K562 (cell line): ENCODE data around the gene FOXO3. TPM values are rescaled to one million over a fixed set of nuclear protein-coding genes. Genes with fewer than 3 reads are reported as not detected.

Experiments used
- ATAC-seq: fragments of 200-7000 bp; cut with Tn5 transposase; 3 replicates; pipeline ENCODE4 v1.9.1; 2020; ENCODE audit warnings: moderate library complexity
- BruUV-seq: library from RNA; stranded (reverse); fragments of 400-500 nt; replicated peaks from 2 replicates; lab custom pipeline; 2021; lab: Mats Ljungman, UMichigan
- CTCF ChIA-PET: fragments of 300-600 bp; formaldehyde crosslinking; extraction: SDS; loops from one replicate; lab custom pipeline; 2021; ENCODE audit warnings: low intra/inter-chr PET ratio; lab: Yijun Ruan, JAX
- POLR2A ChIA-PET: fragments of 300-600, 350-650 bp; sonication (Branson Sonifier 250); formaldehyde crosslinking; extraction: SDS; loops from one replicate; lab custom pipeline; 2021; ENCODE audit warnings: antibody characterized with exemption, inconsistent platforms; lab: Yijun Ruan, JAX
- DNase-seq, 4 experiments: peaks; one replicate each; pipeline versions ENCODE4 v3.0.0 to v3.0.0-alpha.2; 2011 to 2018; ENCODE audit warnings: low spot score in 3 of 4, mixed read lengths in 3 of 4; ENCODE audit errors: extremely low read depth in 1 of 4
- FAIRE-seq: peaks from 2 replicates; lab custom pipeline; 2011; peaks lifted over from hg19 to GRCh38; lab: Jason Lieb, UNC
- H2AFZ ChIP-seq: 2 replicates; pipeline ENCODE4 v1.6.0; 2011; ENCODE audit warnings: low read depth, low read length, control low read depth, inconsistent platforms
- H3K27ac ChIP-seq: fragments of 200-600 bp; 3 replicates; pipeline ENCODE4 v1.8.0; 2011; ENCODE audit warnings: low read depth, mild to moderate bottlenecking, control low read depth, inconsistent platforms, low read length, moderate library complexity, mixed read lengths; ENCODE audit errors: extremely low read depth
- H3K27me3 ChIP-seq, 2 experiments: fragments of 300-600 bp in 1 of 2; 2 replicates in 1 of 2; 3 replicates in 1 of 2; pipeline versions ENCODE4 v1.6.0 to v1.8.0; 2011; ENCODE audit warnings: inconsistent platforms in 2 of 2, low read length in 2 of 2, mild to moderate bottlenecking in 1 of 2, mixed read lengths in 1 of 2, moderate library complexity in 1 of 2; ENCODE audit not compliant: control insufficient read depth in 2 of 2, insufficient read depth in 2 of 2
- H3K36me3 ChIP-seq: fragments of 300-600 bp; 3 replicates; pipeline ENCODE4 v1.8.0; 2011; ENCODE audit warnings: mild to moderate bottlenecking, low read length, inconsistent platforms; ENCODE audit not compliant: control insufficient read depth, insufficient read depth
- H3K4me1 ChIP-seq, 2 experiments: fragments of 200-600 bp in 1 of 2; replicated peaks in 1 of 2; 2 replicates in 1 of 2; 3 replicates in 1 of 2; pipeline versions ENCODE4 v1.5.1 to v1.8.0; 2011; ENCODE audit warnings: inconsistent platforms in 2 of 2, low read length in 2 of 2, mild to moderate bottlenecking in 1 of 2, mixed read lengths in 1 of 2, moderate library complexity in 1 of 2; ENCODE audit not compliant: control insufficient read depth in 2 of 2, insufficient read depth in 2 of 2
- H3K4me2 ChIP-seq: 2 replicates; pipeline ENCODE4 v1.6.1; 2011; ENCODE audit warnings: low read length, control low read depth, inconsistent platforms, mixed read lengths; ENCODE audit not compliant: insufficient read depth
- H3K4me3 ChIP-seq: fragments of 200-600 bp; sonication (generic), shearing (Covaris generic); 2 replicates; pipeline ENCODE4 v1.5.1; 2016; ENCODE audit warnings: control low read depth, inconsistent platforms
- H3K79me2 ChIP-seq: fragments of 200-600 bp; 3 replicates; pipeline ENCODE4 v1.8.0; 2011; ENCODE audit warnings: low read length, inconsistent platforms; ENCODE audit not compliant: control insufficient read depth, insufficient read depth
- H3K9ac ChIP-seq, 2 experiments: 2 replicates each; pipeline versions ENCODE4 v1.6.0 to v1.6.1; 2011; ENCODE audit warnings: low read depth in 2 of 2, low read length in 2 of 2, control low read depth in 1 of 2, inconsistent platforms in 1 of 2, mild to moderate bottlenecking in 1 of 2, mixed read lengths in 1 of 2; ENCODE audit not compliant: insufficient read depth in 1 of 2
- H3K9me1 ChIP-seq: one replicate; pipeline ENCODE4 v1.6.0; 2011; ENCODE audit warnings: inconsistent platforms, mild to moderate bottlenecking, low read length, moderate library complexity; ENCODE audit not compliant: control insufficient read depth, insufficient read depth
- H3K9me3 ChIP-seq: replicated peaks from 2 replicates; pipeline ENCODE4 v1.5.1; 2011; ENCODE audit warnings: low read depth, low read length, inconsistent platforms; ENCODE audit not compliant: control insufficient read depth, insufficient read depth
- H4K20me1 ChIP-seq: replicated peaks from 2 replicates; pipeline ENCODE4 v1.6.1; 2011; ENCODE audit warnings: low read length, inconsistent platforms, mixed read lengths; ENCODE audit not compliant: control insufficient read depth, insufficient read depth
- IRF2 ChIP-seq: sonication (generic); formaldehyde crosslinking; IDR thresholded peaks from 2 replicates; pipeline ENCODE4 v1.8.1; 2022; ENCODE audit warnings: mild to moderate bottlenecking, missing genetic modification reagents
- POU5F1 ChIP-seq: fragments of 150-350 bp; IDR thresholded peaks from 2 replicates; pipeline ENCODE4 v1.6.1; 2014; ENCODE audit warnings: borderline replicate concordance, low read length, low read depth, mild to moderate bottlenecking; ENCODE audit not compliant: partially characterized antibody
- RBM39 ChIP-seq: fragments of 200-400 bp; formaldehyde crosslinking; optimal IDR thresholded peaks from 2 replicates; pipeline ENCODE3; 2018; ENCODE audit warnings: low read depth, low read length
- SNRNP70 ChIP-seq: fragments of 200-400 bp; formaldehyde crosslinking; optimal IDR thresholded peaks from 2 replicates; pipeline ENCODE3; 2017; ENCODE audit warnings: low read depth, low read length
- SP2 ChIP-seq: IDR thresholded peaks from 2 replicates; pipeline ENCODE4 v1.6.1; 2011; ENCODE audit warnings: mild to moderate bottlenecking, low read depth, low read length, moderate library complexity; ENCODE audit not compliant: poor library complexity, severe bottlenecking; ENCODE audit errors: extremely low read depth
- TSC22D4 ChIP-seq: fragments of 450-650 bp; IDR thresholded peaks from 2 replicates; pipeline ENCODE4 v1.6.1; 2016; ENCODE audit warnings: missing genetic modification characterization, missing biosample characterization, control low read depth
- WGBS: fragments of 100-300 bp; shearing (Covaris generic); methylation state at CpG from one replicate; pipeline ENCODE4 v1.1.6; 2016; ENCODE audit warnings: low coverage, mixed read lengths; ENCODE audit not compliant: insufficient coverage; ENCODE audit errors: missing lambda C conversion rate; 5-methylcytosine and 5-hydroxymethylcytosine counted together
- in situ Hi-C: fragments of 300-500 bp; cut with MboI; formaldehyde crosslinking; loops from 4 replicates; pipeline ENCODE4 v1.15.0; 2018; ENCODE audit warnings: inconsistent platforms, mixed read lengths
- intact Hi-C: fragments of 100-400 bp; cut with micrococcal nuclease; formaldehyde crosslinking; loops from 2 replicates; pipeline ENCODE4 v1.14.2; 2022
- polyA plus RNA-seq, 8 experiments: library from polyadenylated mRNA; depleted of rRNA in 4 of 8; stranded (reverse) in 5 of 8; unstranded in 3 of 8; fragments of >200 nt; fragmentation: Nextera tagmentation in 2 of 8; fragmentation: Illumina TruSeq in 1 of 8; extraction: Ambion mirVana in 2 of 8; extraction: Trizol in 1 of 8; gene quantifications; 2 replicates each; pipeline versions ENCODE4 v1.2.1 to v1.2.3, GENCODE V29; 2011 to 2014; ENCODE audit warnings: inconsistent platforms in 1 of 8, missing spikeins in 1 of 8
- total RNA-seq, 7 experiments: library from RNA; depleted of rRNA in 6 of 7; stranded (reverse); fragments of >200 nt in 6 of 7; fragmentation: Illumina TruSeq in 2 of 7; extraction: Trizol in 2 of 7; gene quantifications; 2 replicates each; pipeline versions ENCODE4 v1.2.1 to v1.2.3, GENCODE V29; 2011 to 2021; ENCODE audit warnings: low replicate concordance in 1 of 7

Gene FOXO3
- total and polyA plus RNA-seq, 9 of the 15 experiments (the other 6 are each of a cell fraction or from before 2014, with no cell fraction given): 3.0 to 14.6 (median 6.0) TPM

DNA sequence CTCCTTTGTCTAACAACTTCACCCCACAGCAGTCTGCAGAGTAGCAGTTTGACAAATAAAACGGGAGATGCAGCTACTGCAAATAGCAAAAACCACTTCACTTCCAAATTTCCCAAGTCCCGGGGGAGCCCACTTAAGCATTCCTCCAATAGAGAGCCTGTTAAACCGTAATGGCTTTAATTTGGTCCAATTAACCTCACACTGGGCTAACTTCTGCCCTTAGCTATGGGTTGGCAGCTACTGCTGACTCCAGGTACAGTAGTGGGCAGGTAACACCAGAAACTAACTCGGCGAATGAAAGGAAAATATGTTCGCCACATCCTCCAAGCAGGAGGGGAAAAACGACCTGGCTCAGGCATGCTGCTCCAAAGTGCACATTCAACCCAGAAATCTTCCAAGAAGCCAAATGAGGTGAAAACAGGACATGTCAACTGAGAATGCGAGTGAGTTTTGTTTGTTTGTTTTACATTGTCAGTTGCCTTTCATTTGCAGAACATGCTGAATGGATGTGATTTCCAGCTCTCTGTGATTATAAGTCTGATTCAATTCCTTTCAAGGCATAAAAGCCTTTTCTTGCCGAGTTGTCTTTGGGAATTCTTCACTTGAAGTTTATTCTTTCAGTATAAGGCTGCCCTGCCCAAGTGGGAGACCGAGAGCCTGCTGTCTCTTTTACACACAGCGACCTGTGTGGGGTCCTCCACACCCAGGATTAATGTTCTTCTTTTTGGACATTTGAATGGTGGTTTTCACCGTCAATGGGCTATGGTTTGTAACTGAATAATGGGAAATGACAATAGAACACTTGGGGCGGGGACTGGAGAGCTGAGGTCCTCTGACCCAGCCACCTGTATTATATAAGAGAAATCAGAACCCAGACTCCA lies 170.2 kb downstream of the FOXO3 start:
- Histone ChIP-seq H2AFZ (no peak overlapping the region), H3K79me2 (no peaks in the 10 kb centered on the region), H3K4me1 (peaks cover 1 to 3% of the 10 kb centered on the region in 2 experiments; a peak in 3 of 5 replicates), H3K9me1 (no peaks in the 10 kb centered on the region), H3K4me3 (no peak overlapping the region), H3K27ac (no peak overlapping the region), H3K9ac (no peak overlapping the region; a peak in 1 of 4 replicates), H3K4me2 (no peak overlapping the region), H4K20me1 (no peaks in the 10 kb centered on the region), H3K27me3 (peaks cover 10 to 38% of the 10 kb centered on the region in 2 experiments; a peak in 4 of 5 replicates), H3K36me3 (no peaks in the 10 kb centered on the region), H3K9me3 (no peaks in the 10 kb centered on the region)
- POLR2A ChIA-PET: interaction anchor here (0.6 to 1.5 kb wide), 3 partner anchors 11 to 29 kb away, joined by 3 read pairs; no protein-coding TSS in a partner anchor
- DNase-seq: no peak
- in situ Hi-C loops (no loop called here), intact Hi-C loops (no loop called here)
- no TSS peak for BruUV-seq
- CTCF ChIA-PET: no interaction called here
- FAIRE-seq: peak; percentile 32
- no peak for TF ChIP-seq POU5F1
- no peak for TF ChIP-seq SP2
- no peak for TF ChIP-seq IRF2 (CRISPR knock-in tag)
- TF ChIP-seq SNRNP70: no peak
- no peak for TF ChIP-seq TSC22D4
- no peak for TF ChIP-seq RBM39
- WGBS: 16% methylated on average over 12 of the region's 13 CpGs
- no peak for ATAC-seq
